Measurements from ENCODE around the gene TUBD1. TPM values are rescaled to one million over a fixed set of nuclear protein-coding genes. Genes with fewer than 3 reads are reported as not detected.

The TUBD1 gene
- total RNA-seq, 6 experiments from 2014 or later: 2.9 to 5.5 (median 4.4) TPM

GRCh38 chr17:59916446-59916845 is 23.7 kb upstream of the TUBD1 start:
- no peak overlapping the region for H3K27ac ChIP-seq
- no peak overlapping the region for H3K4me3 ChIP-seq
- H3K9me3 ChIP-seq: no peaks in the 10 kb centered on the region
- DNase-seq: no peak
- no peak for TF ChIP-seq CTCF (IDR thresholded peaks at IDR 0.05)
- TF ChIP-seq POLR2A (IDR thresholded peaks at IDR 0.05): no peak
- peaks cover 0 to 42% (median 8%) of the 10 kb centered on the region in 4 donors for H3K36me3 ChIP-seq
- intact Hi-C loops (cut with DNase I): no loop called here
- H3K27me3 ChIP-seq: no peaks in the 10 kb centered on the region
- no peaks in the 10 kb centered on the region for H3K4me1 ChIP-seq
- no peak for ATAC-seq

- Histone ChIP-seq H3K27me3 (no peaks in the 10 kb centered on the region), H3K9me3 (no peaks in the 10 kb centered on the region), H3K4me1 (no peaks in the 10 kb centered on the region), H3K27ac (no peak overlapping the region), H3K36me3 (peaks cover 0 to 41% (median 3%) of the 10 kb centered on the region in 4 donors), H3K4me3 (no peak overlapping the region)
- DNase-seq (no peak), ATAC-seq (peak; percentile 41 to 69 (median 66))
- WGBS (ENCODE audit: insufficient coverage, low coverage, low lambda C conversion rate, missing lambda C conversion rate): 71% methylated on average over 1 of the region's 1 CpG
- intact Hi-C loops (cut with DNase I): no loop called here
- TF ChIP-seq CTCF (IDR thresholded peaks at IDR 0.05) (peak; percentile 49 to 73 (median 71)), POLR2A (IDR thresholded peaks at IDR 0.05) (no peak)
Measured at GRCh38 chr17:59914274-59914854, 21.6 kb upstream of the TUBD1 start.

GRCh38 chr17:59907467-59907866 is 14.7 kb upstream of the TUBD1 start:
- Histone ChIP-seq H3K27ac (no peak overlapping the region), H3K4me3 (no peak overlapping the region), H3K9me3 (no peaks in the 10 kb centered on the region), H3K4me1 (no peaks in the 10 kb centered on the region), H3K27me3 (no peaks in the 10 kb centered on the region), H3K36me3 (peaks cover 0 to 6% (median 0%) of the 10 kb centered on the region in 4 donors)
- no peak for ATAC-seq
- intact Hi-C loops (cut with DNase I): loop anchor here in 1 of 2 donors (10.0 kb wide), 1 partner anchor 147 kb away; no protein-coding TSS in a partner anchor
- TF ChIP-seq CTCF (IDR thresholded peaks at IDR 0.05) (no peak), POLR2A (IDR thresholded peaks at IDR 0.05) (no peak)
- DNase-seq: no peak
- 100% methylated on average over 2 of the region's 3 CpGs for WGBS (ENCODE audit: insufficient coverage, low coverage, low lambda C conversion rate, missing lambda C conversion rate)

GRCh38 chr17:59903455-59903854 is 10.7 kb upstream of the TUBD1 start:
- Histone ChIP-seq H3K9me3 (no peaks in the 10 kb centered on the region), H3K27ac (no peak overlapping the region), H3K36me3 (no peaks in the 10 kb centered on the region), H3K4me3 (no peak overlapping the region), H3K27me3 (no peaks in the 10 kb centered on the region), H3K4me1 (no peaks in the 10 kb centered on the region)
- 76% methylated on average over 2 of the region's 2 CpGs for WGBS (ENCODE audit: insufficient coverage, low coverage, low lambda C conversion rate, missing lambda C conversion rate)
- TF ChIP-seq POLR2A (IDR thresholded peaks at IDR 0.05): no peak
- TF ChIP-seq CTCF (IDR thresholded peaks at IDR 0.05): no peak
- intact Hi-C loops (cut with DNase I): loop anchor here in 1 of 2 donors (10.0 kb wide), 1 partner anchor 151 kb away; no protein-coding TSS in a partner anchor
- ATAC-seq (no peak), DNase-seq (no peak)
